ENCODE data around the gene EFHC1. TPM values are rescaled to one million over a fixed set of nuclear protein-coding genes. Genes with fewer than 3 reads are reported as not detected.

The EFHC1 gene
- total RNA-seq, 1 experiment from 2014 or later = 12.4 TPM

- intact Hi-C loops (cut with micrococcal nuclease) = loop anchor here (10.0 kb wide), 1 partner anchor 226 kb away; the partner anchor contains the start of gene MCM3
- RAD21 ChIA-PET (ENCODE audit: low non-redundant PET in 1 of 2, low total read pairs in 2 of 2, uncharacterized antibody in 2 of 2, unreplicated experiment in 2 of 2) = no interaction called here
- H3K27ac ChIP-seq (ENCODE audit: low read depth, low read length) = no peak overlapping the region
These were observed 91.0 kb downstream of the EFHC1 start for GRCh38 chr6:52511163-52511562.

More at GRCh38 chr6:52511163-52511562, 91.0 kb downstream of the EFHC1 start:
- ATAC-seq (no peak), DNase-seq (ENCODE audit: low read depth, low spot score) (no peak)
- H3K4me3 ChIP-seq (replicated peaks in 1 of 2; ENCODE audit: low read depth in 1 of 2, low read length in 2 of 2) = no peak overlapping the region
- TF ChIP-seq EZH2 (IDR thresholded peaks at IDR 0.05) = no peak
- TF ChIP-seq ZNF274 (IDR thresholded peaks at IDR 0.05; ENCODE audit: low read depth, low read length) = no peak
- TF ChIP-seq ELF1 (IDR thresholded peaks at IDR 0.05; ENCODE audit: borderline replicate concordance, low read depth) = no peak
- no peak for TF ChIP-seq CBX3 (IDR thresholded peaks at IDR 0.05; ENCODE audit: low read depth)
- TF ChIP-seq JUND (IDR thresholded peaks at IDR 0.05) = no peak
- TF ChIP-seq CEBPB (IDR thresholded peaks at IDR 0.05; ENCODE audit: low read depth) = no peak
- no peak for TF ChIP-seq REST (IDR thresholded peaks at IDR 0.05; ENCODE audit: low read depth)
- TF ChIP-seq SP1 (IDR thresholded peaks at IDR 0.05; ENCODE audit: low read depth) = no peak
- no peak for TF ChIP-seq EZH2phosphoT487 (IDR thresholded peaks at IDR 0.05; ENCODE audit: borderline replicate concordance)
- no peaks in the 10 kb centered on the region for H3K9me2 ChIP-seq (ENCODE audit: insufficient read depth)
- no peaks in the 10 kb centered on the region for H3K27me3 ChIP-seq (ENCODE audit: insufficient read depth, low read length)
- peak overlapping the region; percentile 61 for H3K4me2 ChIP-seq (ENCODE audit: low read length)
- 0 out of 2 replicates have a peak overlapping the region, but pooled peaks have one; percentile 39 for H3K9ac ChIP-seq (ENCODE audit: low read length)
- POLR2A ChIA-PET = no interaction called here
- BruUV-seq (replicated peaks) = no TSS peak
- H3K4me1 ChIP-seq (ENCODE audit: control insufficient read depth in 1 of 2, insufficient read depth in 2 of 2, low read length in 2 of 2) = peaks cover 30 to 63% of the 10 kb centered on the region in 2 experiments
- H3K79me2 ChIP-seq (ENCODE audit: insufficient read depth, low read length) = no peaks in the 10 kb centered on the region
- CTCF ChIA-PET = no interaction called here
- H3K36me3 ChIP-seq (ENCODE audit: control insufficient read depth in 1 of 2, insufficient read depth in 2 of 2, low read length in 2 of 2) = peaks cover 0 to 11% of the 10 kb centered on the region in 2 experiments; a peak in 1 of 4 replicates
- H4K20me1 ChIP-seq (ENCODE audit: insufficient read depth) = no peaks in the 10 kb centered on the region
- no peaks in the 10 kb centered on the region for H3K9me3 ChIP-seq (ENCODE audit: control insufficient read depth in 1 of 2, insufficient read depth in 1 of 2, low read depth in 1 of 2, low read length in 2 of 2)
- no peak overlapping the region for H2AFZ ChIP-seq (ENCODE audit: low read depth, low read length, poor library complexity, severe bottlenecking)

Measured in HCT116 (cell line).